Stimulated activated CD8-positive, alpha-beta memory T cell treated with anti-CD3 and anti-CD28 coated beads, Interleukin-12 subunit alpha, Interleukin-12 subunit beta, amount 100 ng/mL, for 1 hour (primary cell): Measurements from ENCODE around the gene CCR6.
"Not testable (repeated sequence)": the region's sequence is repeated elsewhere in the genome, so short reads cannot be mapped to it uniquely, and the experiment has no call there.

Experiments
- DNase-seq: peaks from one replicate; pipeline ENCODE4 v3.0.0-alpha.2; 2020; ENCODE audit warnings: low read depth

CCR6 gene

GRCh38 chr6:167172011-167172410, 49.1 kb downstream of the CCR6 start:
- DNase-seq: not testable (repeated sequence)

- DNase-seq: not testable (repeated sequence)
Observed at GRCh38 chr6:167177271-167177670, 54.4 kb downstream of the CCR6 start.

GRCh38 chr6:167178896-167179655, 56.2 kb downstream of the CCR6 start:
- not testable (repeated sequence) for DNase-seq

- DNase-seq: not testable (repeated sequence)
Observed at GRCh38 chr6:167180086-167180485, 57.2 kb downstream of the CCR6 start.

GRCh38 chr6:167181351-167181750, 58.5 kb downstream of the CCR6 start:
- DNase-seq: not testable (repeated sequence)

- DNase-seq: not testable (repeated sequence)
Observed at GRCh38 chr6:167182913-167183314, 60.0 kb downstream of the CCR6 start.

- not testable (repeated sequence) for DNase-seq
Observed at GRCh38 chr6:167185101-167185500, 62.2 kb downstream of the CCR6 start.

- not testable (repeated sequence) for DNase-seq
Observed at GRCh38 chr6:167187275-167187674, 64.4 kb downstream of the CCR6 start.
